LNCaP clone FGC (cell line): ENCODE data around the gene WNT6.
A peak's percentile ranks its signal among the peaks of the same experiment; 100 is the strongest.

Source experiments
- DNase-seq: peaks from one replicate; pipeline ENCODE4 v3.0.0-alpha.2; 2011; ENCODE audit warnings: low read depth
- H3K4me3 ChIP-seq: 2 replicates; pipeline ENCODE4 v1.5.1; 2011; ENCODE audit warnings: mild to moderate bottlenecking, low read depth, low read length, control low read depth
- TF ChIP-seq, protein P1 (sequence below): IDR thresholded peaks from 2 replicates; pipeline ENCODE4 v1.5.1; 2012; ENCODE audit warnings: mild to moderate bottlenecking; ENCODE audit not compliant: control insufficient read depth, insufficient read depth; ENCODE audit errors: extremely low read depth

WNT6 gene

DNA sequence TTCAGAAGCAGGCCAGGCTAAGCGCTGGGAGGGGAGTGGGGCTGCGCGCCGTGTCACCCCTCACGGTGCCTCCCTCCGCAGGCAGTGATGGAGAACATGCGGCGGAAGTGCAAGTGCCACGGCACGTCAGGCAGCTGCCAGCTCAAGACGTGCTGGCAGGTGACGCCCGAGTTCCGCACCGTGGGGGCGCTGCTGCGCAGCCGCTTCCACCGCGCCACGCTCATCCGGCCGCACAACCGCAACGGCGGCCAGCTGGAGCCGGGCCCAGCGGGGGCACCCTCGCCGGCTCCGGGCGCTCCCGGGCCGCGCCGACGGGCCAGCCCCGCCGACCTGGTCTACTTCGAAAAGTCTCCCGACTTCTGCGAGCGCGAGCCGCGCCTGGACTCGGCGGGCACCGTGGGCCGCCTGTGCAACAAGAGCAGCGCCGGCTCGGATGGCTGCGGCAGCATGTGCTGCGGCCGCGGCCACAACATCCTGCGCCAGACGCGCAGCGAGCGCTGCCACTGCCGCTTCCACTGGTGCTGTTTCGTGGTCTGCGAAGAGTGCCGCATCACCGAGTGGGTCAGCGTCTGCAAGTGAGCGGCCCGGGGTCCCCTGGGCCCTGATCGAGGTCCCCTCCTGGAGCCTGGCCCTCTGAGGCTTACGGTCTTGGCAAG lies 33.2 kb downstream of the WNT6 start:
- peak; percentile 35 for DNase-seq
- TF ChIP-seq, protein P1, sequence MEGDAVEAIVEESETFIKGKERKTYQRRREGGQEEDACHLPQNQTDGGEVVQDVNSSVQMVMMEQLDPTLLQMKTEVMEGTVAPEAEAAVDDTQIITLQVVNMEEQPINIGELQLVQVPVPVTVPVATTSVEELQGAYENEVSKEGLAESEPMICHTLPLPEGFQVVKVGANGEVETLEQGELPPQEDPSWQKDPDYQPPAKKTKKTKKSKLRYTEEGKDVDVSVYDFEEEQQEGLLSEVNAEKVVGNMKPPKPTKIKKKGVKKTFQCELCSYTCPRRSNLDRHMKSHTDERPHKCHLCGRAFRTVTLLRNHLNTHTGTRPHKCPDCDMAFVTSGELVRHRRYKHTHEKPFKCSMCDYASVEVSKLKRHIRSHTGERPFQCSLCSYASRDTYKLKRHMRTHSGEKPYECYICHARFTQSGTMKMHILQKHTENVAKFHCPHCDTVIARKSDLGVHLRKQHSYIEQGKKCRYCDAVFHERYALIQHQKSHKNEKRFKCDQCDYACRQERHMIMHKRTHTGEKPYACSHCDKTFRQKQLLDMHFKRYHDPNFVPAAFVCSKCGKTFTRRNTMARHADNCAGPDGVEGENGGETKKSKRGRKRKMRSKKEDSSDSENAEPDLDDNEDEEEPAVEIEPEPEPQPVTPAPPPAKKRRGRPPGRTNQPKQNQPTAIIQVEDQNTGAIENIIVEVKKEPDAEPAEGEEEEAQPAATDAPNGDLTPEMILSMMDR: peak; percentile 78
- peak overlapping the region; percentile 56 for H3K4me3 ChIP-seq

DNA sequence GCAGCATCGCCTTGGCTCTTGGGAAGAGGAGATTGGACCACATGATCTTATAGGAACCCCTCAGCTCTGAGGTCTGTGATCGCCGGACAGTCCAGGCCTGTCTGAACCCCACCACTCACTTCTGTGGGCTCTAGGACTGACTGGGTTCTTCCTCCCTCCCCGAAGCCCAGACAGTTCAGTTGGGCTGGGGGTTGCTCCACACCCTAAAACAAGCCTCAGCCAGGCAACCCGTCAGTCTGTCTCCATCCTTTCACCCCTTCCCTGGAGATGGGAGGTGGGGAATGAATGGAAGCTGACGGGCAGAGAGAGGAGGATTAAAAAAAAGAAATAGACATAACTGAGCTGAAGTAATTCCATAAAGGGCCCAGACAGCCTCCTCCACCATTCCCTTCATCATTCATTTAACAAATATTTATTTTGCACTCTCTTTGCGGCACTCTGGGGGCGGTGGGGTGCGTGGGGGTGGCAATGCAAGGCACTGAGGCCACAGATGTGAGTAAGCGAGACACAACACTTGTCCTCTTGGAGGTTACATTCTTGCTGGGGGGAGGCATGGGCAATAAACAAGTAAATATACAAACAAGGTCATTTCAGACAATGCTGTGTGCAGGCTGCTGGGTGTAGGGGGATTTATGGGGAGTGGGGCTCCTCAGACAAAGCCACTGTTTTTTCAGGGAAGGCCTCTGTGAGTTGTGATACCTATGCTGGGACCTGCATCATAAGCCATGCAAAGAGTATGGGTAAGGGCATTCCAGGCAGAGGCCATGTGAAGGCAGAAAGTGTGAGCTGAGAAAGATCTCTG lies 33.9 kb downstream of the WNT6 start:
- TF ChIP-seq, protein P1: no peak
- no peak for DNase-seq
- H3K4me3 ChIP-seq: peak overlapping the region; percentile 56

DNA sequence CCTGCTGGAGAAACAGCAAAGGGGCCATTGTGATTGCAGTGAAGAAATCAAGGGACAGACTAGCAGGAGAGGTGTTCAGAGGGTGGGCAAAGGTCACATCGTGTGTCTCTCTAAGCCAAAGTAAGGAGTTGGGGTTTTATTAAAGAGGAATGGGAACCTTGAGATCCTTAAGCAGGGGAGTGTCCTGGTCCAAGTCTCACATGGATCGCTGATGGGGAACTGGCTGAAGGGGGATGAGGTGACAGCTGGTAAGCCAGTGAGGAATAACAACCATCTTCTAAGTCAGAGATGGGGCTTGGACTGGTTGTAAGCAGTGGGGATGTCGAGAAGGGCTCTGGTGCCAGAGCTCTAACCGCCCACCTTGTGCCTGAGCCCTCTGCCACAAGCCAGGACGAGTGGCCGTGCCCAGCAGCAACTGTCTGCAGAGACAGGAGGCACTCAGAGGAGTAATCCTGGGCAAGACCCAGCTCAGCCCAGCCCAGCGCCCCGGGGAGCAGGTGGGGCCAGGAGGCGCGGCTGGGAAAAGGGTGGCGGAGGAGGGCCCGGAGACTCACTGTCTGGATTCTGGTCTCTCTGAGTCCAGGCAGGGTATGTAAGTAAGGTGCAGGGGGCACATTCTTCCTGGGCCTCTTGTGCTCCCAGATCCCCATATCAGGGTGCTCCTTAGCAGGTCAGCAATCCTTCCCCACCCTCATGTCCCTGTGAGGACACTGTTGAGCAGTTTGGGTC lies 34.7 kb downstream of the WNT6 start:
- no peak overlapping the region for H3K4me3 ChIP-seq
- no peak for DNase-seq
- TF ChIP-seq, protein P1: no peak

DNA sequence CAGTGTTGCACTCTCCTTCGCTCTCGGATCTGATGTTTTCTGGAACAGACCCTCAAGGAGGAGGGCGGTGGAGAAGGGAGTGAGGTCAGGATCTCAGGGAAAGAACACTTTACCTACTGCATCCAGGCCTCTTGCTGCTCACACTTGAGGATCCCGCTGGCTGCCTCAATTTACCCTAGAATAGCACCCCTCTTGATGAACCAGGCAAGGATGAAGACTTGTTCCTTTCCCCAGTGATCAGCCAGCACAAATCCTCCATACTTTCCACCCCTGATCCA lies 35.2 kb downstream of the WNT6 start:
- TF ChIP-seq, protein P1: no peak
- no peak overlapping the region for H3K4me3 ChIP-seq
- DNase-seq: no peak

DNA sequence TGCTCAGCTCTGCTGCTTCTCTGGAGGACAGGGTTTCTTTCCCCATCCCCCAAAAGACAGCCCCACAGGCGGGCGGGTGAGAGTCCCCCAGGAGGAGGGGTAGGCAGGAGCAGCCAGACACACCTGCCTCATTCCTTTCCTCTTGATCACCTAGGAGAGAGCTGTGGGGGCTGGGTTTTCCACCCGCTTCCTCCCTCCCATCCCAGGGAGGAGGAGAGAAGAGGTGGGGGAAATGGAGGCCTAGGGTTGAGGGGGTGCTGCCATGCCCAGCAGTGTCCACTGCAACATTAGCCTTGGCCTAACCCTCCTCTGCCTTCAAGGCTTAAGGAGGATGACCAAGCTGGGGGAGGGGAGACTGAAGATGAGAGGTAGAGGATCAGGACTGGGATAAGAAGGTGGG lies 35.7 kb downstream of the WNT6 start:
- TF ChIP-seq, protein P1: no peak
- H3K4me3 ChIP-seq: no peak overlapping the region
- no peak for DNase-seq

DNA sequence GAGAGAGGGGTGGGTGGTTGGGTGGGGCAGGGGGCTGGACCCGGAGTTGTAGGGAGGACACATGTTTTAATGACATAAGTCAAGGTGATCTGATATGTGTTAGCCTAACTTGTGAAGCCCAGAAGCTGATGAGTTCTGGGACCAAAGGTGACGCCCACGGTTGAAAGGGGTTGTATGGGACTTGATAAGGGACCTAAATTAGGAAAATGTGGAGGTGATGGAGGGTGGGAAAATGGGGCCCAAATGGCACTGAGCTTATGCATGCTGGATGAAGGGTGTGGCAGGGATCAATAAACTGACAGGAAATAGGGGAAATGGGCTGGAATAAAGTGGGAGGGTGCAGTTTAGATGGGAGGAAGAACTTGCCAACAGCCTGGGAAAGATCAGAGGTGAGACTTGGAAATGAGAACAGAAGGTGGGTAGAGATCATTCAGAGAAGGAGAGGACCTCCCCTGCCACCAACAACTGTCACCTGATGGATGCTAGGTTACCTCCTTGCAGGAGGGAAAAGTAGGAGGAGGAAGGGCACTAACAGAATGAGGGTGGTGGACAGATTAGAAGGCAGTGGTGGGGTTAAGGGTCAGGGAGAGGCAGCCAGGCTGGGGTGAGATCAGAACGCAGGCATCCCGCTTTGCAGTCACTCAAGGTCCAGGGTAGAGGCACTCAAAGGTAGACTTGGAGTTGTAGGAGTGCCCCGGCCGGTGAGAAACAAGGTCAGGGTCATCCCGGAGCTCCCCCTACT lies 36.3 kb downstream of the WNT6 start:
- TF ChIP-seq, protein P1: no peak
- no peak for DNase-seq
- no peak overlapping the region for H3K4me3 ChIP-seq
